ENCODE results near the gene RS1.

Gene RS1

DNA sequence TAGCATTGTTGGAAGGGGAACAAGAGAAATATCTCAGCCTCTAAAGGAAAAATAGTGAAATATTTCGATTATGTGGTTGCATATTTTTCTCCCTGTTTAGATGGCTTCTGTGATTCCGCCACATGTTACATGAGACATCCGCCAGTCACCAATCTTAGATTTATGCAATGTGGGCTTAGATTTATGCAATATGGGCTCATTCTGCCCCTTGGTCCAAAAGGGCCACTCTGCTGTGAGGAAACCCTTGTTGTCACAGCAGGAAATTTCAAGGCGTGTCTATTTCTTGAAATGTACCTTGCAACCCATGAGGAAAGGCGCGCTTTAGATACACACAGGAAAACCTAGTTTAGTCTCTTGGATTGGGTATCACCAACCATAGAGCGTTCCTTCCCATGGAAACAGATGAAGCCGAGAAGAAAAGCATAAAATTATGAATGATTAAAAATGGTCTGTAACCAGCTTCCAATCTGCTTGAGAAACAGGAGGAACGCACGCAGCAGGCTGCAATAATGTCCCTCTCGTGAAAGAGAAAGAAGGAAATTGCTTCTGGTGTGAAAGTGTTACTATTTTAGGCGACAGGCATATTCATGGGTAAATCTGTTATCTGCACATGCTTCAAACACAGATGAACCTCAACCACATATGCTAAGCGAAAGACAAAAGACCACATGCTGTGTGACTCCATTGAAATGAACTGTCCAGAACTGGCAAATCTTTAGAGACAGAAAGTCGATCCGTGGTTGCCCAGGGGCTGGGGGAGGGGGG lies 3.7 kb downstream of the RS1 start:
- DNase-seq (ENCODE audit: low spot score) = no peak

- no peak for DNase-seq (ENCODE audit: low spot score)
Observed at GRCh38 chrX:18666614-18667013, 5.3 kb downstream of the RS1 start.

GRCh38 chrX:18664947-18665346 lies 7.0 kb downstream of the RS1 start:
- no peak for DNase-seq (ENCODE audit: low spot score)

DNA sequence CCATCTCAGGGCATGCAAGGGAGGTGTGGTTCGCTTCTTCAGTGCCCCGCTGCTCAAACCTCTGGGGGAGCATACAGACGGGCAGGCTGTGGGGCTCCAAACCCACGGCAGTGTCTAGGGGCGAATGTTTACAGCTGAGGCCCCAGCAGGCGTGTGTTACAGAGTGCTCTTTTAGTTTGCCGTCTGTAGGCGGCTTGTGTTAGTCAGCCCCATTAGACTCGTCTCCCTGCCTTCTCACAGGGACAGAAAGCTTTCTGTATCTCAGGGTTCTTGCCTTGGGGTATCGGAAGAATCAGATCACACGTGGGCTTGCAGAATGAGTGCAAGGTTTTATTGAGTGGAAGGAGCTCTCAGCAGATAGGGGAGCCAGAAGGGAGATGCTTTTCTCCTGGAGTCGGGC lies 10.6 kb downstream of the RS1 start:
- no peak for DNase-seq (ENCODE audit: low spot score)

GRCh38 chrX:18654875-18655836 lies 16.8 kb downstream of the RS1 start:
- DNase-seq (ENCODE audit: low spot score) = no peak

- DNase-seq (ENCODE audit: low spot score) = no peak
Observed at GRCh38 chrX:18652636-18653035, 19.3 kb downstream of the RS1 start.

DNA sequence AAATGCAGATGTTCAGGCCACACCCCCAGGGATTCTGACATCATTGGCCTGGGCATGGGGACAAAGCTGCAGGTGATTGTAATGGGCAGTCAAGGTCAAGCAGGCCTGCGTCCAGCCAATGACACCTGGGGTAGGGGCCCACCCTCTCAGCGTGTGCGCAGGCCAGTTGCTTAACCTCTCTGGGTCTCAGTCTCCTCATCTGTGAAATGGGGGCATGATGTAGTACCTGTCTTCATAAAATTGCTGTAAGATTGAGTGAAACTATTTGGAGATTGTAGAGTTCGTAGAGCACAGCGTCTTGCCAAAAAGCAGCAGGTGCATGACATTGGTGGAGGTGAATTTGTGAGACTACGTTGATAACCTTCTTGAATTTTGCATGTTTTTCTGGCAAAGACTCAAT lies 21.2 kb downstream of the RS1 start:
- DNase-seq (ENCODE audit: low spot score) = no peak

DNA sequence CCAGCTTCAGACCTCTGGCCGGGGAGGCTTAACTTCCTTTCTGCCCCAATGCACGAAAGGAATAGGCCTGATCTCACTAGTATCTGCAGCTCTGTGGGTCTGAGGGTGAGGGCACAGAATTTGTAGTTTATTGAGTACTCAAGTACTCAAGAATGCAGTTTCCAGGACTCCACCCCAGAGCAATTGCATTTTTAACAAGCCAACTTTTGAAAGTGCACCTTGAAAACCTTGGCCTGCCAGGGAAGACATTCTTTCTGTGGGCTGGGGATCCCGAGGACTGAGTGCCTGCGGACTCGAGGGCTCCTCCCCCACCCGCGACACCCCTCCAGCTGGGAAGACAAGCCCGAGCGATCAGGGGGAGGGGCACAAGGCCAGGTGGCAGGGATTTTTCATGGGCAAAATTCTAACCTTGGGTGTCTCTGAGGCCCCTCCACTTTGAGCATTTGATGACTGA lies 22.4 kb downstream of the RS1 start:
- peak; percentile 5 for DNase-seq (ENCODE audit: low spot score)

GRCh38 chrX:18647621-18648020 lies 24.3 kb downstream of the RS1 start:
- no peak for DNase-seq (ENCODE audit: low spot score)

GRCh38 chrX:18643853-18644252 lies 28.1 kb downstream of the RS1 start:
- DNase-seq (ENCODE audit: low spot score) = no peak

DNA sequence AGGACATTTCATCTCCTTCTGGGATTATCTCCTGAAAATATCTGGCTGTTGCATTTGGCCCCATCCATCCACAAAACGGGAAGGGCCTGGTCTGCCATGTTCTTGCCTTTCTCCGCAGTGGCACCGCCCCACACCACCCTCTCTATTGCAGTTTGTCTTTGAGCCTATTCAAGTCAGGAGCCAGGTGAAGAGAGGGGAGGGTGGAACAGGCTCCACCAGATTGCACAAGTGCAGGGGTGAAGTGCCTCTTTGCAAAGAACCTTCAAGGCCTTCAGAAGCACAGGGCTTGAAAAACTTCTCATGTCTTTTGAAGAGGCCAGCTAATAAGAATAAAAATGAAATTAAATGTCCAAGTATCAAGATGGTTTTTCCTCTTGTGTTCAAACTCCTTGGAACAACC lies 28.7 kb downstream of the RS1 start:
- DNase-seq (ENCODE audit: low spot score) = no peak

DNA sequence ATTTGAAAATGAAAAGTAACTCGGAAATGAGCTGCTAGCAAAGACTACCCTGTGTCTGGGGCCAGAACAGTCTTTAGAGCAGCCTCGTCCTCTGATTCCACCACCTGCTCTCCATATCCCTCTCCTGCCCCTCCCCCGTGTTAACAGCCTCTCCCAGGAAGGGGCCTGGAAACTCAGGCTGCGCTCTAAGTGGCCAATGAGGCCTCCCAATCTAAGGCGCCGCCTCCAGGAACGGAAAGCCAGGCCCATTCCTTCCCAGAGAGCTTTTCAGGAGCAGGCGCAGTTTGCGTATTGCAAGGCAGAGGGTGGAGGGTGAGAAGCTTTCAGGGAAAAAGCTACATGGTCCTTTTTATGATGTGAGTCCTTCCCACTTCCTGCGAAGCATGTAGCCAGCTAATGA lies 31.2 kb downstream of the RS1 start:
- no peak for DNase-seq (ENCODE audit: low spot score)

GRCh38 chrX:18639280-18639679 lies 32.6 kb downstream of the RS1 start:
- DNase-seq (ENCODE audit: low spot score) = no peak

- no peak for DNase-seq (ENCODE audit: low spot score)
Observed at GRCh38 chrX:18638398-18638797, 33.5 kb downstream of the RS1 start.

GRCh38 chrX:18630934-18631333 lies 41.0 kb downstream of the RS1 start:
- no peak for DNase-seq (ENCODE audit: low spot score)

DNA sequence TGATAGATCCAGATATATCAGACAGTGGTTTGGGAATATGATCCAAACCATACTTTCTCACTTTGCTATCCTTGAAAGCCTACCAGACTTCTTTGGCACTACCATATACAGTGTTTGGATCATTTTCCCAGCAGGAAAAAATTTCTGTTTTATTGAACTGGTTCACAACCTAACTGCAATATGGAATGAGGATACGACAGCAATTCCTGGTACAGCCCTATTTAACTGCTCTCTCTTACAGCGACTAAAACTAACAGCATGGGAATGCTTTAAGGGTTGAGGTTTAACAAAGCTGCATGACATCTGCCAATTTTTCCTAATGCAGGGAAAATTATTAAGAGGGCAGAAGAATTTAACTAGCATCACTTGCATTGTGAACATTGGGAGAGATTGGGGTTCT lies 47.3 kb downstream of the RS1 start:
- no peak for DNase-seq (ENCODE audit: low spot score)

DNA sequence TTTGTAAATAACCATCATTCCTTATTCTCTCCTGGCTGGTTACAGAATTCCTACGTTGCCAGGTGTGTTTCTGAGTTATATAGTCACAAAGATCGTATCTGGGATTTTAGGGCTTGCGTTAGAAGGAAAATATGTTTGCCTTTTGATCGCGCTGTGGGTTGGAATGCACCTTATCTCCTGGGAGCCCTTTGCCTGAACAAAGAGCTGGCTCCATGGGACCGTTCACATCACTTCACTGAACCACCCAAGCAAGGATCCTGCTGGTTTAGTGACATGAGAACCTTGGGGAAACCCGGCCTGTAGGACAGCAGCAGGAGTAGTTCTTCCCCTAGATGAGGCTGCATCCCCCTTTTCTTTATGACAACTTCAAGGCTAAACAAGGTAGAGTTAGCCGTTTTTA lies 51.6 kb downstream of the RS1 start:
- peak; percentile 10 for DNase-seq (ENCODE audit: low spot score)

GRCh38 chrX:18619288-18619687 lies 52.6 kb downstream of the RS1 start:
- no peak for DNase-seq (ENCODE audit: low spot score)

DNA sequence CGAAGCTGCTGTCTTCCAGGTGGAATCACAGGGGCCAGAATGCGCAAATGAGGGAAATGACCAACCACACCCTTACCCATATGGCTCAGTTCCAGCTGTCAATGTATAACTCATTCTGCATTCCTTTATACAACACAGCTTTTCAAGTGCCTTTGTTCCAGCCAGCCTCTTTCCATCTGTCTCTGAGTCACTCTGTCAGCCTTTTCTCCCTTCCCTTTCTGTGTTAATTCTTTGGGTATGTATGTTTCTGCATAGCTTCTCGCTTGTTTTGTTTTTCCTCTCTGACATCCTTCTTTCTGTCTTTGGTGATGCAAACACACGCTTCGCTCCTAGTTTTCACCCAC lies 54.5 kb downstream of the RS1 start:
- peak; percentile 90 for DNase-seq (ENCODE audit: low spot score)

- peak; percentile 11 for DNase-seq (ENCODE audit: low spot score)
Observed at GRCh38 chrX:18616688-18617406, 55.1 kb downstream of the RS1 start.

- DNase-seq (ENCODE audit: low spot score) = no peak
Observed at GRCh38 chrX:18613930-18614639, 57.8 kb downstream of the RS1 start.

- DNase-seq (ENCODE audit: low spot score) = no peak
Observed at GRCh38 chrX:18607966-18608365, 63.9 kb downstream of the RS1 start.

Data from kidney tubule cell (primary cell).